ENCODE results near the gene LYSMD2. TPM values are rescaled to one million over a fixed set of nuclear protein-coding genes. Genes with fewer than 3 reads are reported as not detected.

LYSMD2 gene
- total RNA-seq, 1 donor from 2014 or later, result 48.6 TPM

DNA sequence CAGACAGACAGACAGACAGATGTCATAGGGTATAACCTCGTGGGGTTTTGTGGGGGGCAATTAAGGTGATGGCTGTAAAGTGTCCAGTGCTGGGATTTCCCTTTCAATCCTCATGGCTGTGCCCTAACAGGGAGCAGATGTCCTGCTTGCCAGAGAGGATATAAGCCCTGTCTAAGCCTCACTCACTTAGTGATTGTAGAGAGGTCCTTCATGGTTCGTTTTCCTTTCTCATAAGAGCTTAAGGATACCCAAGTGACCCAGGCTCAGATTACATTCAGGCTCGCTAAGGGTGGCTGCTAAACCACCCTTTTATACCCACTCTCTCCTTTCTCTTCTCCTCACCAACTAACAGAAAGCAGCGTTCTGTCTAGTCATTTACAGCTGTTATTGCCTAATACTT, 19.2 kb downstream of the LYSMD2 start:
- no peaks in the 10 kb centered on the region for H3K27me3 Mint-ChIP-seq
- CTCF ChIA-PET, result no interaction called here

GRCh38 chr15:51714911-51715310, 22.5 kb downstream of the LYSMD2 start:
- peaks cover 9% of the 10 kb centered on the region for H3K4me1 Mint-ChIP-seq
- intact Hi-C loops (cut with micrococcal nuclease), result no loop called here
- no peaks in the 10 kb centered on the region for H3K9me3 Mint-ChIP-seq
- no peak for TF ChIP-seq CTCF (IDR thresholded peaks at IDR 0.05)
- ATAC-seq (ENCODE audit: low read depth) (no peak), DNase-seq (no peak)
- POLR2A ChIA-PET, result no interaction called here
- H3K36me3 Mint-ChIP-seq (ENCODE audit: low read depth), result peaks cover 5% of the 10 kb centered on the region
- no peak overlapping the region for H3K4me3 Mint-ChIP-seq
- no peaks in the 10 kb centered on the region for H3K27me3 Mint-ChIP-seq
- CTCF ChIA-PET, result no interaction called here
- H3K27ac Mint-ChIP-seq, result no peak overlapping the region

More for the DNA sequence above, 19.2 kb downstream of the LYSMD2 start:
- no peak overlapping the region for H3K27ac Mint-ChIP-seq
- H3K36me3 Mint-ChIP-seq (ENCODE audit: low read depth), result peaks cover 28% of the 10 kb centered on the region
- DNase-seq (no peak), ATAC-seq (ENCODE audit: low read depth) (no peak)
- no peaks in the 10 kb centered on the region for H3K9me3 Mint-ChIP-seq
- H3K4me1 Mint-ChIP-seq, result peaks cover 20% of the 10 kb centered on the region
- intact Hi-C loops (cut with micrococcal nuclease), result no loop called here
- POLR2A ChIA-PET, result no interaction called here
- H3K4me3 Mint-ChIP-seq, result no peak overlapping the region
- TF ChIP-seq CTCF (IDR thresholded peaks at IDR 0.05), result no peak

- ChIA-PET POLR2A (no interaction called here), CTCF (no interaction called here)
- no peak for ATAC-seq (ENCODE audit: low read depth)
- Mint-ChIP-seq H3K27ac (no peak overlapping the region), H3K4me1 (peaks cover 8% of the 10 kb centered on the region), H3K27me3 (no peaks in the 10 kb centered on the region), H3K36me3 (ENCODE audit: low read depth) (no peaks in the 10 kb centered on the region), H3K9me3 (no peaks in the 10 kb centered on the region), H3K4me3 (no peak overlapping the region)
- intact Hi-C loops (cut with micrococcal nuclease), result no loop called here
- no peak for TF ChIP-seq CTCF (IDR thresholded peaks at IDR 0.05)
- no peak for DNase-seq
Observed at GRCh38 chr15:51714162-51714561, 23.3 kb downstream of the LYSMD2 start.

- Mint-ChIP-seq H3K4me1 (no peaks in the 10 kb centered on the region), H3K9me3 (no peaks in the 10 kb centered on the region), H3K36me3 (ENCODE audit: low read depth) (no peaks in the 10 kb centered on the region), H3K27ac (no peak overlapping the region), H3K4me3 (no peak overlapping the region), H3K27me3 (no peaks in the 10 kb centered on the region)
- no peak for ATAC-seq (ENCODE audit: low read depth)
- CTCF ChIA-PET, result interaction anchor here (0.6 to 1.6 kb wide), 2 partner anchors 10 to 29 kb away, joined by 3 read pairs; no protein-coding TSS in a partner anchor
- POLR2A ChIA-PET, result no interaction called here
- intact Hi-C loops (cut with micrococcal nuclease), result no loop called here
- no peak for TF ChIP-seq CTCF (IDR thresholded peaks at IDR 0.05)
- no peak for DNase-seq
Observed at GRCh38 chr15:51709031-51709430, 28.4 kb downstream of the LYSMD2 start.

GRCh38 chr15:51708013-51708412, 29.4 kb downstream of the LYSMD2 start:
- no peak for ATAC-seq (ENCODE audit: low read depth)
- H3K27ac Mint-ChIP-seq, result no peak overlapping the region
- no peaks in the 10 kb centered on the region for H3K27me3 Mint-ChIP-seq
- no peak overlapping the region for H3K4me3 Mint-ChIP-seq
- H3K9me3 Mint-ChIP-seq, result no peaks in the 10 kb centered on the region
- POLR2A ChIA-PET, result interaction anchor here (0.7 kb wide), 2 partner anchors 88 to 193 kb away, joined by 3 read pairs; no protein-coding TSS in a partner anchor
- intact Hi-C loops (cut with micrococcal nuclease), result no loop called here
- no peak for DNase-seq
- no peak for TF ChIP-seq CTCF (IDR thresholded peaks at IDR 0.05)
- H3K4me1 Mint-ChIP-seq, result no peaks in the 10 kb centered on the region
- CTCF ChIA-PET, result no interaction called here
- no peaks in the 10 kb centered on the region for H3K36me3 Mint-ChIP-seq (ENCODE audit: low read depth)

Data from activated B cell treated with CpG ODN at 0.5 μM for 24 hours (primary cell).